Activated gamma-delta T cell (primary cell): ENCODE measurements around the gene TIMM22.
"Not testable (repeated sequence)": the region's sequence is repeated elsewhere in the genome, so short reads cannot be mapped to it uniquely, and the experiment has no call there.

Experiments
- DNase-seq: peaks from one replicate; lab custom pipeline; 2025; lab: John Stamatoyannopoulos, UW

TIMM22 gene

GRCh38 chr17:1039511-1040215, 42.7 kb downstream of the TIMM22 start:
- DNase-seq = no peak

- no peak for DNase-seq
Measured at GRCh38 chr17:1040216-1040600, 43.3 kb downstream of the TIMM22 start.

- DNase-seq = no peak
Measured at GRCh38 chr17:1041746-1042145, 44.8 kb downstream of the TIMM22 start.

- no peak for DNase-seq
Measured at GRCh38 chr17:1042486-1042885, 45.6 kb downstream of the TIMM22 start.

GRCh38 chr17:1043601-1044251, 46.8 kb downstream of the TIMM22 start:
- DNase-seq = no peak

GRCh38 chr17:1044387-1045009, 47.6 kb downstream of the TIMM22 start:
- not testable (repeated sequence) for DNase-seq

GRCh38 chr17:1045456-1045855, 48.5 kb downstream of the TIMM22 start:
- DNase-seq = no peak

GRCh38 chr17:1047177-1047878, 50.4 kb downstream of the TIMM22 start:
- DNase-seq = no peak

GRCh38 chr17:1047879-1048470, 51.0 kb downstream of the TIMM22 start:
- no peak for DNase-seq

GRCh38 chr17:1048516-1049115, 51.7 kb downstream of the TIMM22 start:
- DNase-seq = not testable (repeated sequence)

GRCh38 chr17:1049446-1050225, 52.7 kb downstream of the TIMM22 start:
- no peak for DNase-seq

- DNase-seq = no peak
Measured at GRCh38 chr17:1050246-1050995, 53.5 kb downstream of the TIMM22 start.

GRCh38 chr17:1050996-1051925, 54.3 kb downstream of the TIMM22 start:
- DNase-seq = no peak
